ENCODE results near the gene LRRC4.

The LRRC4 gene, protein sequence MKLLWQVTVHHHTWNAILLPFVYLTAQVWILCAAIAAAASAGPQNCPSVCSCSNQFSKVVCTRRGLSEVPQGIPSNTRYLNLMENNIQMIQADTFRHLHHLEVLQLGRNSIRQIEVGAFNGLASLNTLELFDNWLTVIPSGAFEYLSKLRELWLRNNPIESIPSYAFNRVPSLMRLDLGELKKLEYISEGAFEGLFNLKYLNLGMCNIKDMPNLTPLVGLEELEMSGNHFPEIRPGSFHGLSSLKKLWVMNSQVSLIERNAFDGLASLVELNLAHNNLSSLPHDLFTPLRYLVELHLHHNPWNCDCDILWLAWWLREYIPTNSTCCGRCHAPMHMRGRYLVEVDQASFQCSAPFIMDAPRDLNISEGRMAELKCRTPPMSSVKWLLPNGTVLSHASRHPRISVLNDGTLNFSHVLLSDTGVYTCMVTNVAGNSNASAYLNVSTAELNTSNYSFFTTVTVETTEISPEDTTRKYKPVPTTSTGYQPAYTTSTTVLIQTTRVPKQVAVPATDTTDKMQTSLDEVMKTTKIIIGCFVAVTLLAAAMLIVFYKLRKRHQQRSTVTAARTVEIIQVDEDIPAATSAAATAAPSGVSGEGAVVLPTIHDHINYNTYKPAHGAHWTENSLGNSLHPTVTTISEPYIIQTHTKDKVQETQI

DNA sequence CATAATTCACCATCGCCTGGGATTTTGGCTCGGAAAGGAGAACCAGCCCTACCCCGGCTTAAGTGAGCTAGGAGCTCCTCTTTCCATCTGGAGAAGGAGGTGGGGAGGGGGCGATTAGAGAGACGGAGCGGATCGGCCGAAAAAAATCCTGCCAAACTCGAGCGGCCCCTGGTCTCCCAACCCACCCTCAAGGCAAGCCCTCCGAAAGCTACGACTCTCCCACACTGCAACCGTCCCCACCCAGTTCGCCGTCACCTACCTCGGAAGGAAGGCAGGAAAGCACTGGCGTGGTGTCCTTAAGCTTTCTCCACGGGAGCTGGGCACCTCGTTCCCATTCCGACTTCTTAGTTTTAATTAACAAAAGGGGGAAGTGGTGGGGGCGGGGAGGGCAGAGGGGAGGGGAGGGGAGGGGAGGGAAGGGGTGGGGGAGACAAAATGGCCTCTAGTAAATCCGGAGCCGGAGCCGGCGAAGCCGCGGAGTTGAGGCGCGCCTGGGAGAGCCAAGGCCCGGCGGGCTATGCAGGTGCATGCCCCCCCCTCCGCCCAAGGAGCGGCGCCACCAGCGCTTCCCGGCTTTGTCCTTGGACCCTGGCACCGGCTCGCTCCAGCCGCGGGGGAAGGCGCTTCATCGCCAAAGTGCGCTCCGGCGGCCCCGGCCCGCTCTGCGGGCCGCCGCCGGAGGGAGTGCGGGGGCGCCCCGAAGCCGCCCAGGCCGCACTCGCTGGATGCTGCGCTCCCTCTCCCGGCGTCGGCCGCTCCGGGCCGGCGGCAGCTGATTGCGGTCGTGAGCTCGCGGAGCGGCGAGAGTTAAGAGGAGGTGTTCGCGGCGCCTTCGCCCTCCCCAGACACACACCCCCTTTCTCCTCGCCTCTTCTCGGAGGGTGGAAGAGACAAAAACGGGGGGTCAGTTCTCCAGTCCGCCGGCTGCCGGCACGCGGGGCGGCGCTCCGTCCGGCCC, at the start of gene LRRC4:
Gene LRRC4, minus strand, starts transcription at position 784 of the 958 bp plus-strand sequence. CDS start 797 bp downstream, outside the sequence.
- in situ Hi-C loops (cut with MboI; ENCODE audit: low pct_unique_long_range_greater_than_20kb, low sequenced_read_pairs, unreplicated experiment) = loop anchor here (25.0 kb wide), 1 partner anchor 319 kb away; no protein-coding TSS in a partner anchor
- peak; percentile 83 for DNase-seq (ENCODE audit: low spot score)
- TF ChIP-seq, protein P1, sequence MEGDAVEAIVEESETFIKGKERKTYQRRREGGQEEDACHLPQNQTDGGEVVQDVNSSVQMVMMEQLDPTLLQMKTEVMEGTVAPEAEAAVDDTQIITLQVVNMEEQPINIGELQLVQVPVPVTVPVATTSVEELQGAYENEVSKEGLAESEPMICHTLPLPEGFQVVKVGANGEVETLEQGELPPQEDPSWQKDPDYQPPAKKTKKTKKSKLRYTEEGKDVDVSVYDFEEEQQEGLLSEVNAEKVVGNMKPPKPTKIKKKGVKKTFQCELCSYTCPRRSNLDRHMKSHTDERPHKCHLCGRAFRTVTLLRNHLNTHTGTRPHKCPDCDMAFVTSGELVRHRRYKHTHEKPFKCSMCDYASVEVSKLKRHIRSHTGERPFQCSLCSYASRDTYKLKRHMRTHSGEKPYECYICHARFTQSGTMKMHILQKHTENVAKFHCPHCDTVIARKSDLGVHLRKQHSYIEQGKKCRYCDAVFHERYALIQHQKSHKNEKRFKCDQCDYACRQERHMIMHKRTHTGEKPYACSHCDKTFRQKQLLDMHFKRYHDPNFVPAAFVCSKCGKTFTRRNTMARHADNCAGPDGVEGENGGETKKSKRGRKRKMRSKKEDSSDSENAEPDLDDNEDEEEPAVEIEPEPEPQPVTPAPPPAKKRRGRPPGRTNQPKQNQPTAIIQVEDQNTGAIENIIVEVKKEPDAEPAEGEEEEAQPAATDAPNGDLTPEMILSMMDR (IDR thresholded peaks at IDR 0.05; ENCODE audit: extremely low read depth, insufficient read depth, missing control alignments) = no peak

DNA sequence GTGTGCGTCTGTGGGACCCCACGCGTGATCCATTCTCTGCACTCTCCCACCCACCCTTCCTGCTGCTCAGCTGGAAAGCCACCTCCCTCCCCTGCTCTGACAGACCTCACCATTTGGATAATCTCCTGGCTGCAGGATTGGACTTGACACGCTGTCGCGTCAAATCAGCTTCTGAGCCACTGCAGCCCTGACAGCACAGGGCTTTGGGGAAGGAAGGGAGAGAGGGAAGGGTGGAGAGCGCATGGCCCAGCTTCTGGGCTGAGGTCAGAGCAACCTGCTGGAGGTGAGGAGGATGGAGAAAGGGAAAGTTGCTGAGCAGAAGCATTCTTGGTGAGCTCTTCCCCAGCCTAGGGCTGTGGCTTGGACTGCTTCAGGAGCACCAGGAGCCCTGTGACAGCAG, 48.9 kb upstream of the LRRC4 start:
- in situ Hi-C loops (cut with MboI; ENCODE audit: low pct_unique_long_range_greater_than_20kb, low sequenced_read_pairs, unreplicated experiment) = no loop called here
- TF ChIP-seq, protein P1 (IDR thresholded peaks at IDR 0.05; ENCODE audit: extremely low read depth, insufficient read depth, missing control alignments) = no peak
- no peak for DNase-seq (ENCODE audit: low spot score)

DNA sequence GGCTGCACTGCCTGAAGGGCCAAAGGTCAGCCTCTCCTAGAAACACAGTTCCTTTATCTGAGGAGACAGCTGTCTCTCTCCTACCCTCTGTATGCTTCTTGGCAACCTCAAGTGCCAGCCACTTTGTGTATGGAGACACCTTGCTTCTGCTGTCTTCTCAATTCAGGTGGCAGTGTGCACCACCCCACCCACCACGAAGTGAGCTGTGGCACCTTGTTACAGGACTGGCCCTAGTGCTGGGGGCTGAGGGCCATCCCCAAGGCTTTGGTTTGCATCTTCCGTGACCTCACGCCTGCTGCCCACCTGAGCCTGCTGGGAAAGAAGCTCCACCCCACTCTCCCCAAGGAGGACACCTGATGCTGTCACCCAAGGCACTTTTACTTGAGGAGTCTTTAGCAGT, 47.1 kb upstream of the LRRC4 start:
- in situ Hi-C loops (cut with MboI; ENCODE audit: low pct_unique_long_range_greater_than_20kb, low sequenced_read_pairs, unreplicated experiment) = no loop called here
- TF ChIP-seq, protein P1 (IDR thresholded peaks at IDR 0.05; ENCODE audit: extremely low read depth, insufficient read depth, missing control alignments) = no peak
- no peak for DNase-seq (ENCODE audit: low spot score)

DNA sequence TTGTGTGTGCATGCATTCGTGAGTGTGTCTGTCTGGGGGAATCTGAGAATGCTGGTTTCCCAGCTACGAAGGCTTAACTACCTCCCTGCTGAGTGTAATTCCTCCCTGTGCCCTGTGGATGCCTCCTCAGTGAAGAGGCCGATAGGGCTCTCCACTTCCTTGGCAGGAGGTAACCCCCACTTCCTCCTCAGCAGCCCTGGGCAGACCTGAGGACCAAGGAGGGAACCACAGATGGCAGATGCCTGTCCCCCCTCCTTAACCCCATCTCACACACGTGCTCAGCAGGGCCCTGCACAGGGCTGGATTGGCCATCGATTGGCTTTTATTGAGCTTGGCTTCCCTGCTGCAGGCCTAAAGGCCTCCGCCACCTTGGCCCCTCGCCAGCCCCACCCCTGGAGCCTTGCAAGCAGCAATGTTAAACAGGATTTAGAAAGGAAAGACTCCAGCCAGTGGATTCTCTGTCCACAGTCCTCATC, 45.6 kb upstream of the LRRC4 start:
- no peak for DNase-seq (ENCODE audit: low spot score)
- TF ChIP-seq, protein P1 (IDR thresholded peaks at IDR 0.05; ENCODE audit: extremely low read depth, insufficient read depth, missing control alignments) = no peak
- in situ Hi-C loops (cut with MboI; ENCODE audit: low pct_unique_long_range_greater_than_20kb, low sequenced_read_pairs, unreplicated experiment) = no loop called here

DNA sequence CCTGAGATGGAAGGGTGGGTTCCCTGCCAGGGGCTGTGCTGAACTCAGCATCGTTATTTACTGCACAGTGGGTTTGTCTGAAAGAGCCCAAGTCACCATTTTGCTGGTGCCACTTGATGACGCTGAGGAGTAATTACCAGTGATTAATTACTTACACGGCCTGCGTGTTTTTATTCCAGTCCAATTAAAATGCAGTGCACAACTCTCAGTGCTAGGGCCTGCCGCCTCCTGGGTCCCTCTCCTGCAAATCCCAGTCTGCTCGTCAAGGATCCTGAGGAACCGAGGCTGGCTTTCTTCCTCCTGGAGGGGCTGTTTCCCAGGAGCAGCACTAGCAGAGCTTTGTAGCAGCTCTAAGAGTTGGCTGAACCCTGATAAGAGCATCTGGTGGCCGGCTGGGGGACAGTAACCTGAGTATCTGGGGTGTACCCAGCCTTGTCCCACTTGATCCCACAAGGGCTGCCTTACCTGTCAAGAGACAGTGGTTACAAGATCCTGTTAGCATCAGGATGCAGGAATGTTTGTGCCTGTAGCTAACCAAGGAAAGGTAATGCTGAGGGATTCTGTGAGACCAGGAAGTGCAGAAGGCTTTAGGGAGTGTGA, 45.1 kb upstream of the LRRC4 start:
- TF ChIP-seq, protein P1 (IDR thresholded peaks at IDR 0.05; ENCODE audit: extremely low read depth, insufficient read depth, missing control alignments) = no peak
- in situ Hi-C loops (cut with MboI; ENCODE audit: low pct_unique_long_range_greater_than_20kb, low sequenced_read_pairs, unreplicated experiment) = no loop called here
- no peak for DNase-seq (ENCODE audit: low spot score)

All from GM13977 (cell line).